Upper lobe of left lung (tissue), 4 donors: ENCODE data around the gene CPHXL2.

Source experiments
- CTCF ChIP-seq, 6 experiments: fragments of 450-650 bp in 4 of 6; fragments of 200-600 bp in 2 of 6; sonication (generic) in 2 of 6; IDR thresholded peaks; one replicate each; pipeline ENCODE4 v1.5.1; 2016 to 2019; ENCODE audit warnings: antibody characterized with exemption in 6 of 6
- EP300 ChIP-seq, 4 donors: sonication (generic); formaldehyde crosslinking; IDR thresholded peaks; one replicate each; pipeline ENCODE4 v1.5.1; 2017; ENCODE audit warnings: antibody characterized with exemption in 4 of 4, control low read depth in 2 of 4
- POLR2A ChIP-seq, 4 donors: fragments of 450-650 bp; IDR thresholded peaks; one replicate each; pipeline ENCODE4 v1.5.1; 2016 to 2017; ENCODE audit warnings: antibody characterized with exemption in 4 of 4, mild to moderate bottlenecking in 2 of 4
- POLR2AphosphoS5 ChIP-seq, 2 donors: sonication (generic); formaldehyde crosslinking; IDR thresholded peaks; one replicate each; pipeline ENCODE4 v1.5.1; 2017; ENCODE audit warnings: antibody characterized with exemption in 2 of 2

GRCh38 chr16:75615619-75616018, 61.2 kb downstream of the CPHXL2 start:
- TF ChIP-seq CTCF (IDR thresholded peaks at IDR 0.05) (no peak), POLR2A (IDR thresholded peaks at IDR 0.05) (no peak), POLR2AphosphoS5 (IDR thresholded peaks at IDR 0.05) (no peak), EP300 (IDR thresholded peaks at IDR 0.05) (no peak)
